GM19438 (cell line): ENCODE results near the gene TPO.

Source experiments
- ATAC-seq: cut with Tn5 transposase; IDR thresholded peaks from one replicate; pipeline ENCODE4 v1.9.1; 2021; ENCODE audit warnings: low read depth; ENCODE audit not compliant: unreplicated experiment

TPO gene

DNA sequence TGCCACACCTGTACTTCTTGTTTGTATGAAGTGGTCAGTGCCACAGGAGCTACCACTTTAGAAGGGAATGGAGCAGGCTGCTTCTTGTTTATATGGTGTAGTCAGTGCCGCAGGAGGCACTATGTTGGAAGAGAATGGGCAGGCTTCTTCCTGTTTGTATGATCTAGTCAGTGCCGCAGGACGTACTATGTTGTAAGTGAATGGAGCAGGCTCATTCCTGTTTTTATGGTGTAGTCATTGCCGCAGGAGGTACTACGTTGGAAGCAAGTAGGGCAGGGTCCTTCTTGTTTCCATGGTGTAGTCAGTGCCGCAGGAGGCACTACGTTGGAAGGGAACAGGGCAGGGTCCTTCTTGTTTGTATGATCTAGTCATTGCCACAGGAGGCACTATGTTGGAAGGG lies 27.3 kb downstream of the TPO start:
- no peak for ATAC-seq

- ATAC-seq: no peak
These were observed 33.0 kb downstream of the TPO start for GRCh38 chr2:1446301-1446700.

- ATAC-seq: no peak
These were observed 34.7 kb downstream of the TPO start for GRCh38 chr2:1448009-1448408.

GRCh38 chr2:1450915-1451314 lies 37.7 kb downstream of the TPO start:
- ATAC-seq: no peak

GRCh38 chr2:1451422-1451821 lies 38.2 kb downstream of the TPO start:
- ATAC-seq: no peak

- ATAC-seq: no peak
These were observed 40.3 kb downstream of the TPO start for GRCh38 chr2:1453561-1453960.

DNA sequence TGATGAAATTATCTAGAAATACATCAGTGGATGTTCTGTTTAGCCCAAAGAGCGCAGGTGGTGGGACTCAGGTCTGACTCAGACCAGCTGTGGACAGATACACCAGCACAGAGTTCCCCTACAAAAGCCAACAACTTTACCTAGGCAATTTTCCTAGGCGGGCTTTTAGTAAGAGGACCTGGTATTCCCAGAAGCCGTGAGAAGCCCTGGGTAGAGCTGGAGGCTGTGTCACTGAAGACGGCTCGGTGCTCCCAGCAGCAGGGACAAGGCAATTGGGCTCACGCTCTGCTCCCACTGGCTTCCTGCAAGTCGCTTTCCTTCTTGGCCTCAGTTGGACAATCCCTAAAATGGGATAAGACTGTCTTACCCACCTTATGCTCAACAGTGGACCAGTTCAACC lies 41.1 kb downstream of the TPO start:
- no peak for ATAC-seq

DNA sequence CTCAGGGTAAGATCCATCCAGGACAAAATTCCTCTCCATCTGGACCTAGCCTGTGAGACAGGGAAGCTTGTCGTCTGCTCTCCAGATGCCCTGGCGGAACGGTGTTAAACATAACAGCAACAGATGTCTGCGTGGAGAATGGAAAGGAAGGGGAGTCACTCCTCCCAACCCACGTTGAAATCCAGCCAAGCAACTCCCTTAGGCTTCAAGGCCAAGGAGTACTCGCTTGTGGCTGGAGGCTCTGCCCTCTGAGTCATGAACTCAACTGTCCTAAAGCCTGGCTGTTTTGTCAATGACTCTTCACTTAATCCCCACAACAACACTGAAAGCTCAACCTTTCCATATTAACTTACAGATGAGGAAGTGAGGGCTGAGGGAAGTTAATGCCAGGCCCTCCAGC lies 42.2 kb downstream of the TPO start:
- ATAC-seq: no peak

- ATAC-seq: no peak
These were observed 45.2 kb downstream of the TPO start for GRCh38 chr2:1458432-1458831.

GRCh38 chr2:1459727-1460126 lies 46.5 kb downstream of the TPO start:
- ATAC-seq: no peak

GRCh38 chr2:1460851-1461418 lies 47.7 kb downstream of the TPO start:
- ATAC-seq: no peak

GRCh38 chr2:1461507-1462390 lies 48.5 kb downstream of the TPO start:
- ATAC-seq: no peak

DNA sequence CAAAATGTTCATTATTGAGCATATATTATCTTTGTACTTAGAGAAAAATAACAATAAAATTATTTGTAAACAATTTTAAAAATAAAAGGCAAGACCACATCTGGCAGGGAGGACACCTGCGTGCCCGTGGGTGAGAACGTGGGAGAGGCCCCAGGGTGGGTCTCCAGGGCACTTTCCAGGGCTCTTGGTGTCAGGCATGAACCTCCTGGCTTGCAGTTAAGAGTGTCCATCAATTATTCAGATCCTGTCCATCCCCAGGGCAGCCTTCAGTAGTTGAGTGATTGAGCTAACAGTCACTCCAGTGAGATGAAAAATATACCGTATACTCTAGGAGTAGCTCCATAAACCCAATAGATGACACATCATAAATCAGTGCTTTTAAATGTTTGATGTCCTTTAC lies 49.7 kb downstream of the TPO start:
- no peak for ATAC-seq

- ATAC-seq: no peak
These were observed 59.1 kb downstream of the TPO start for GRCh38 chr2:1472350-1472749.

- no peak for ATAC-seq
These were observed 63.4 kb downstream of the TPO start for GRCh38 chr2:1476617-1477195.

DNA sequence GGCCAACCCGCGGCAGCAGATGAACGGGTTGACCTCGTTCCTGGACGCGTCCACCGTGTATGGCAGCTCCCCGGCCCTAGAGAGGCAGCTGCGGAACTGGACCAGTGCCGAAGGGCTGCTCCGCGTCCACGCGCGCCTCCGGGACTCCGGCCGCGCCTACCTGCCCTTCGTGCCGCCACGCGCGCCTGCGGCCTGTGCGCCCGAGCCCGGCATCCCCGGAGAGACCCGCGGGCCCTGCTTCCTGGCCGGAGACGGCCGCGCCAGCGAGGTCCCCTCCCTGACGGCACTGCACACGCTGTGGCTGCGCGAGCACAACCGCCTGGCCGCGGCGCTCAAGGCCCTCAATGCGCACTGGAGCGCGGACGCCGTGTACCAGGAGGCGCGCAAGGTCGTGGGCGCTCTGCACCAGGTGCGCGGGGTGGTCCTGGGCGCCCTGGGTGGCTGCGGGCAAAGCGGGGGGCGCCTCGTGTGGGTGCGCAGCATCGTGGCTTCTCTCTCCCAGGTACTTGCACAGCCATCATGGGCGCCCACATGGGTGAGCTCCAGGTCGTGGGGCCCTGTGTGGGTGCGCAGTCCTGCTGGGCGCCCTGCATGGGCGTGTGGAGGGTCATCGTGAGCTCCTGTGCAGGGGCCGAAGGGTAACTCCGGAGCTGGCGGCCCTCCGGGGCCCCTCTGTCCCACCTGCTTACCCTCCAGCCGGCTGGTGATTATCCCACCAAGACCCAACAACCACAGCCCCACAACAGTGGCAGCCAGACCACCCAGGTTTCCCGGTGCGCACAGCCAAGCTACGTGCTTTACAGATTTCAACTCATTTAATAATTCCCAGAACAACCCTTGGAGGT lies 64.2 kb downstream of the TPO start:
- ATAC-seq: no peak

- no peak for ATAC-seq
These were observed 65.3 kb downstream of the TPO start for GRCh38 chr2:1478311-1479305.

GRCh38 chr2:1479346-1479745 lies 66.1 kb downstream of the TPO start:
- no peak for ATAC-seq

DNA sequence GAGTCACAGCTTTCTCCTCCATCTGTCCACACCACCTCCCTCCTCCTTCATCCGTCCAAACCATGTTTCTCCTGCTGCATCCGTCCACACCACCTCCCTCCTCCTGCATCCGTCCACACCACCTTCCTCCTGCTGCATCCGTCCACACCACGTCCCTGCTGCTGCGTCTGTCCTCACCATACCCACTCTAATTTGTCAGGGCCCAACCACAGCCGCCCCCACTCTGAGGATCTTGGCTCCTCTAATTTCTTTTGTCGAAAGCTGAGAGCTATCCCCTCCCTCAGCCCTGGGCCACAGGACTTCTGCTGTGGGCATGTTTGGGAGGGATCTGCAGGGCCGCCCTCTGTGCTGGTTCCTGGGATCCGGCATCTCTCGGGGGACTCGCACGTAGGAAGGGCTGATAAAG lies 67.4 kb downstream of the TPO start:
- no peak for ATAC-seq
